ENCODE measurements around the gene CTNNA2.

CTNNA2 gene

GRCh38 chr2:80515964-80516363 is 1003.1 kb downstream of the CTNNA2 start:
- TF ChIP-seq CTCF (IDR thresholded peaks at IDR 0.05; ENCODE audit: low read depth, low read length, missing control alignments) = no peak
- in situ Hi-C loops (cut with HindIII; ENCODE audit: low pct_ligation_motif_present, low sequenced_read_pairs) = no loop called here
- Histone ChIP-seq H3K36me3 (replicated peaks) (no peaks in the 10 kb centered on the region), H3K4me3 (ENCODE audit: low read depth, low read length) (no peak overlapping the region), H3K27ac (no peak overlapping the region), H3K27me3 (replicated peaks) (no peaks in the 10 kb centered on the region)
- DNase-seq = no peak

GRCh38 chr2:80517316-80517715 is 1004.5 kb downstream of the CTNNA2 start:
- no peak for DNase-seq
- no peak overlapping the region for H3K4me3 ChIP-seq (ENCODE audit: low read depth, low read length)

GRCh38 chr2:80519121-80519643 is 1006.3 kb downstream of the CTNNA2 start:
- no peak overlapping the region for H3K27ac ChIP-seq
- no peak overlapping the region for H3K4me3 ChIP-seq (ENCODE audit: low read depth, low read length)
- TF ChIP-seq CTCF (IDR thresholded peaks at IDR 0.05; ENCODE audit: low read depth, low read length, missing control alignments) = no peak
- H3K36me3 ChIP-seq (replicated peaks) = no peaks in the 10 kb centered on the region
- H3K27me3 ChIP-seq (replicated peaks) = no peaks in the 10 kb centered on the region
- in situ Hi-C loops (cut with HindIII; ENCODE audit: low pct_ligation_motif_present, low sequenced_read_pairs) = no loop called here
- no peak for DNase-seq

More at GRCh38 chr2:80517316-80517715, 1004.5 kb downstream of the CTNNA2 start:
- Histone ChIP-seq H3K36me3 (replicated peaks) (no peaks in the 10 kb centered on the region), H3K27me3 (replicated peaks) (no peaks in the 10 kb centered on the region), H3K27ac (no peak overlapping the region)
- no peak for TF ChIP-seq CTCF (IDR thresholded peaks at IDR 0.05; ENCODE audit: low read depth, low read length, missing control alignments)
- in situ Hi-C loops (cut with HindIII; ENCODE audit: low pct_ligation_motif_present, low sequenced_read_pairs) = no loop called here

GRCh38 chr2:80519699-80520291 is 1006.9 kb downstream of the CTNNA2 start:
- in situ Hi-C loops (cut with HindIII; ENCODE audit: low pct_ligation_motif_present, low sequenced_read_pairs) = no loop called here
- no peak for DNase-seq
- Histone ChIP-seq H3K27ac (no peak overlapping the region), H3K4me3 (ENCODE audit: low read depth, low read length) (no peak overlapping the region), H3K27me3 (replicated peaks) (no peaks in the 10 kb centered on the region), H3K36me3 (replicated peaks) (no peaks in the 10 kb centered on the region)
- TF ChIP-seq CTCF (IDR thresholded peaks at IDR 0.05; ENCODE audit: low read depth, low read length, missing control alignments) = no peak

GRCh38 chr2:80525152-80525551 is 1012.3 kb downstream of the CTNNA2 start:
- H3K27me3 ChIP-seq (replicated peaks) = no peaks in the 10 kb centered on the region
- no peak overlapping the region for H3K27ac ChIP-seq
- no peak overlapping the region for H3K4me3 ChIP-seq (ENCODE audit: low read depth, low read length)
- no peak for TF ChIP-seq CTCF (IDR thresholded peaks at IDR 0.05; ENCODE audit: low read depth, low read length, missing control alignments)
- no peak for DNase-seq
- H3K36me3 ChIP-seq (replicated peaks) = no peaks in the 10 kb centered on the region
- in situ Hi-C loops (cut with HindIII; ENCODE audit: low pct_ligation_motif_present, low sequenced_read_pairs) = no loop called here

- Histone ChIP-seq H3K27me3 (replicated peaks) (no peaks in the 10 kb centered on the region), H3K4me3 (ENCODE audit: low read depth, low read length) (no peak overlapping the region), H3K36me3 (replicated peaks) (no peaks in the 10 kb centered on the region), H3K27ac (no peak overlapping the region)
- in situ Hi-C loops (cut with HindIII; ENCODE audit: low pct_ligation_motif_present, low sequenced_read_pairs) = no loop called here
- no peak for DNase-seq
- TF ChIP-seq CTCF (IDR thresholded peaks at IDR 0.05; ENCODE audit: low read depth, low read length, missing control alignments) = no peak
Observed at GRCh38 chr2:80527119-80527518, 1014.3 kb downstream of the CTNNA2 start.

Data from brain microvascular endothelial cell (primary cell).